ENCODE measurements around the gene CRMP1. TPM values are rescaled to one million over a fixed set of nuclear protein-coding genes. Genes with fewer than 3 reads are reported as not detected.

CRMP1 gene
- total RNA-seq, 4 donors from 2014 or later = 1.2 to 4.0 (median 2.3) TPM

GRCh38 chr4:5785806-5786680 lies 106.8 kb downstream of the CRMP1 start:
- peaks cover 0 to 7% (median 0%) of the 10 kb centered on the region in 4 donors for H3K4me1 ChIP-seq
- no peak for DNase-seq (ENCODE audit: extremely low spot score)
- TF ChIP-seq POLR2AphosphoS5 (IDR thresholded peaks at IDR 0.05) (no peak), POLR2A (IDR thresholded peaks at IDR 0.05; ENCODE audit: low read depth) (no peak), CTCF (IDR thresholded peaks at IDR 0.05) (no peak), EP300 (IDR thresholded peaks at IDR 0.05) (no peak)
- H3K4me3 ChIP-seq = no peak overlapping the region
- H3K9me3 ChIP-seq = no peaks in the 10 kb centered on the region
- WGBS = 86% methylated on average over 9 of the region's 9 CpGs
- H3K27ac ChIP-seq (replicated peaks in 1 of 4) = peak overlapping the region in 1 of 4 donors; percentile 52
- no peaks in the 10 kb centered on the region for H3K27me3 ChIP-seq
- intact Hi-C loops (cut with DNase I) = no loop called here
- peaks cover 19 to 64% (median 30%) of the 10 kb centered on the region in 4 donors for H3K36me3 ChIP-seq

- intact Hi-C loops (cut with DNase I) = no loop called here
Observed at GRCh38 chr4:5784960-5785611, 107.8 kb downstream of the CRMP1 start.

GRCh38 chr4:5784021-5784420 lies 108.9 kb downstream of the CRMP1 start:
- intact Hi-C loops (cut with DNase I) = no loop called here
- H3K27me3 ChIP-seq = no peaks in the 10 kb centered on the region
- H3K27ac ChIP-seq (replicated peaks in 1 of 4) = no peak overlapping the region
- no peaks in the 10 kb centered on the region for H3K9me3 ChIP-seq
- WGBS = 94% methylated on average over 6 of the region's 6 CpGs
- H3K4me1 ChIP-seq = peaks cover 0 to 7% (median 0%) of the 10 kb centered on the region in 4 donors
- H3K4me3 ChIP-seq = no peak overlapping the region
- DNase-seq (ENCODE audit: extremely low spot score) = no peak
- peaks cover 15 to 54% (median 30%) of the 10 kb centered on the region in 4 donors for H3K36me3 ChIP-seq
- TF ChIP-seq POLR2AphosphoS5 (IDR thresholded peaks at IDR 0.05) (no peak), EP300 (IDR thresholded peaks at IDR 0.05) (no peak), POLR2A (IDR thresholded peaks at IDR 0.05; ENCODE audit: low read depth) (no peak), CTCF (IDR thresholded peaks at IDR 0.05) (no peak)

More at GRCh38 chr4:5784960-5785611, 107.8 kb downstream of the CRMP1 start:
- DNase-seq (ENCODE audit: extremely low spot score) = no peak
- Histone ChIP-seq H3K4me1 (peaks cover 0 to 7% (median 0%) of the 10 kb centered on the region in 4 donors), H3K36me3 (peaks cover 19 to 60% (median 30%) of the 10 kb centered on the region in 4 donors), H3K4me3 (no peak overlapping the region), H3K27me3 (no peaks in the 10 kb centered on the region), H3K9me3 (no peaks in the 10 kb centered on the region), H3K27ac (replicated peaks in 1 of 4) (peak overlapping the region in 1 of 4 donors; percentile 7)
- TF ChIP-seq POLR2AphosphoS5 (IDR thresholded peaks at IDR 0.05) (no peak), POLR2A (IDR thresholded peaks at IDR 0.05; ENCODE audit: low read depth) (no peak), EP300 (IDR thresholded peaks at IDR 0.05) (no peak), CTCF (IDR thresholded peaks at IDR 0.05) (no peak)
- 82% methylated on average over 9 of the region's 9 CpGs for WGBS

- Histone ChIP-seq H3K36me3 (peaks cover 15 to 50% (median 30%) of the 10 kb centered on the region in 4 donors), H3K4me1 (peaks cover 0 to 7% (median 0%) of the 10 kb centered on the region in 4 donors), H3K4me3 (no peak overlapping the region), H3K9me3 (no peaks in the 10 kb centered on the region), H3K27ac (replicated peaks in 1 of 4) (no peak overlapping the region), H3K27me3 (no peaks in the 10 kb centered on the region)
- TF ChIP-seq POLR2AphosphoS5 (IDR thresholded peaks at IDR 0.05) = no peak
- no peak for TF ChIP-seq CTCF (IDR thresholded peaks at IDR 0.05)
- TF ChIP-seq POLR2A (IDR thresholded peaks at IDR 0.05; ENCODE audit: low read depth) = no peak
- TF ChIP-seq EP300 (IDR thresholded peaks at IDR 0.05) = no peak
- DNase-seq (ENCODE audit: extremely low spot score) = no peak
- 83% methylated on average over 13 of the region's 14 CpGs for WGBS
- intact Hi-C loops (cut with DNase I) = no loop called here
Observed at GRCh38 chr4:5783486-5783885, 109.4 kb downstream of the CRMP1 start.

Measured in esophagus muscularis mucosa (tissue), 4 donors.